ENCODE data around the gene OR4F15.

DNA sequence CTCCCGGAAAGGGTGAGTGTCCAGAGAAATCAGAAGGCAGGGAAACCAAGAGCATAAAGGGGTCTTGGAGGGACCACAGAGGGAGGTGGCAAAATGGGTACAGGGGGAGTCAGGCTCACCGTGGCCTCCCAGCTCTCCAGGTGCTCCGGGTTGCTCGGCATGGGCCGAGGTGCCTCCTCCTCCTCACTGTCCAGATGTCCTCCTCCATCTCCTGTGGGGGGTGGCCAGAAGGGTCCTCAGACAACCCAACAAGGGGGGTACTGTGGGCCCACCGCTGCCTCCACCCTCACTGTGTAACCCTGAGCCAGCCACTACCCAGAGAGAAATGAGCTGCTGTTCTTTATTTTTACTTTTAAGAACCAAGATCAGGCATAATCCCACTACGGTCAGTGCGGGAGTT is 39.1 kb upstream of the OR4F15 start:
- TF ChIP-seq CTCF (IDR thresholded peaks at IDR 0.05) (no peak), POLR2AphosphoS5 (IDR thresholded peaks at IDR 0.05) (no peak), POLR2A (IDR thresholded peaks at IDR 0.05) (no peak), EP300 (IDR thresholded peaks at IDR 0.05) (no peak)

Data from stomach (tissue), 4 donors.